ENCODE results near the gene ANO2.

The ANO2 gene

DNA sequence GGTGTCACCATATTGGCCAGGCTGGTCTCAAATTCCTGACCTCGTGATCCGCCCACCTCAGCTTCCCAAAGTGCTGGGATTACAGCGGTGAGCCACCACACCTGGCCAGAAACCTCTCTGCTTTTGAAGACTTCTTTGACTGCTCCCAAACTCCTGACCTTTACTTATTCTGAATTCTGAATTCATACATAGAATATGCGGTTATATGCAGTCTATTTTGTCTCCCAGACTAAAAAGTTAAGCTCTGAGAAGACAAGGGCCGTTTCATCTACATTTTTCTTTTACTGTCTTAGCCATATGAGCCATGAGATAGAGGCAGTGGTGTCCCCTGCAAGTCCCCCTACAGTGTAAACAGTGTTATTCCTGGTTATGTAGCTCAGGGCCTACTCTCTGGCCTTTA is 333.9 kb downstream of the ANO2 start:
- DNase-seq = no peak

DNA sequence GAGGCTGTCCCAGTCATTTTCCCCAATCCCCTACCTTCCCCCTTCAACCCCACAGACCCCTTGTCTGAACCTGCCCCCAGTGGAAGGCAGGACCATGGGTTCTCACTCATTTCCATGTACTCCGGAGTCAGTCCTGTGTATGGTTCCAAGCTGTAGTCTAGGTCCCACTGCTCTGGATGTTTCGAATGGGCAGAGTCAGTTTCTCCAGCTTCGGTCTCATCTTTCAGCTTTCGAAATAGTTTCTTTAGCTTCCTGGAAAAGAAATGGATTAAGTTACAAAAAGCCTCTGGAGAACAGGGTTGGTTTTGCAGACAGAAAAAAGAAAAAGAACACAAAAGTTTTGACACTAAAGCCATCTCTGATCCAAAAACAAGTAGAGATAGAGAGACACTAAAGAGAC is 345.7 kb downstream of the ANO2 start:
- DNase-seq = no peak

DNA sequence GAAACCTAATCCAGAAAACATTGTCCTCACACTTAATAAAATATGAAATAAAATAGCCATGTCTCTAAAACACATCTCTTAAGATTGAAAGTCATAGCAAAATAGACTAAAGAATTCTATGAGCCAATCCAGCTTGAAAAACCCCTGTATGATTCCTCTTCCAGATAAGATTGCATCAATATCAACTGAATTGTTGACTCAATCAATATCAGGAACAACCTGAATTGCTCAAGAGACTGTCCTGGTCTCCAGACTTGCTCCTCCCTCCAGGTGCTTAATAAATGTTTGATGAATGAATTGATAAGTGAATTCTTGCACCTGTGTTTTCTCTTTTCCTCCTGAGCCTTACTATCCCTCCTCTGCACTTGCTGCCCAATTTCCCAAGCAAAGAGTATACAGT is 351.1 kb downstream of the ANO2 start:
- no peak for DNase-seq

DNA sequence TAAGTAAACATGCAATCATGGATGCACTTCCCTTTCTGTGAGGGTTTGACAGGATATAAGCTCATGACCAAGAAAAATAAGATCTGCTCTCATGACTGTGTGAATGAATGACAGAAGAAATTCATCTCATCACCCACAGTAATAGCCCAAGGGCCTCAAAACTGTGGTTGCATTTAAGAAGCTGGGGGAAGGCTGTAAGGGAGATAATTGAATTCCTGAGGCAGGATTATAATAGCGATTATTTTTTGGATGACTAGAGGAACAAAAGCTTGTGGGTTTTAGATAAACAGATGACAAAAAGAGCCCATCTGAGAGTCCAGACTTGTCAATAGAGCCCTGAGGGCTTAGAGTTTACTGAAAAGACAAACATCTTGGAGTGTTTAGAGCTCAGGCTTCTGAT is 352.0 kb downstream of the ANO2 start:
- DNase-seq = no peak

DNA sequence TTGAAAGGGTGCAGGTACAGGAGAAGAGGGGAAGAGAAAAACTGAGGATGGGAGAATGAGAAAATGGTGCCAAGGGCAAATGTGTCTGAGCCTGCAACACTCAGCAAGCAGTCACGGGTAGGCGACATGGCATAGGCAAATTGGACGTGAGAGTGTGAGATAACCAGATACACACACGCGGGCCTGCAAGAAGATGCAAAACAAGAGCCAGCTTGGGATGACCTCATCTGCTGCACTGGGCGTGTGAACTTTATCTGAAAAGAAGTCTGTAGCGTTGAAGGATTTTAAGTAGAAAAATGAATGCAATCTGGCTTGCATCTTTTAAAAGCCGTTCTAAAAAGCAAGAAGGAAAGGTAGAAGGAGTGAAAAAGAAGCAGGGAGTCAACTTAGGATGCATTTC is 352.7 kb downstream of the ANO2 start:
- no peak for DNase-seq

DNA sequence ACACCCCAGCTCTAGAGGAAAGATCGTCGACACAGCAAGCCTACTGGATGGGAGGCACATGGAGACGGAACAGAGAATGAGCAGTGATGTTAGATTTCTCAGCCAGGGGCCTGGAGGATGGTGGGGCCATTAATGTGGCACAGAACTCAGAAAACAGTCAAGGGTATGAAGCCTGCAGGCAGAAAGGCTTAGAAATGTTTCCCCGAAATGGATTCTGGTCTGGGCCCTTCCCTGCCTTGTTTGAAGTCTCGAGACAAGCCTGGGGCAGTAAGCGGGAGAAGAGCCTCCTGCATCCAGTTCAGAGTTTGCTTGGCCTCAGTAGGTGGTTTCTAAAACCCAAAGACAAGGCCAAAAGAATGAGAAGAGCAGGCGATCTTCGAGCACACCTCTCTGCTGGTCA is 354.7 kb downstream of the ANO2 start:
- no peak for DNase-seq

DNA sequence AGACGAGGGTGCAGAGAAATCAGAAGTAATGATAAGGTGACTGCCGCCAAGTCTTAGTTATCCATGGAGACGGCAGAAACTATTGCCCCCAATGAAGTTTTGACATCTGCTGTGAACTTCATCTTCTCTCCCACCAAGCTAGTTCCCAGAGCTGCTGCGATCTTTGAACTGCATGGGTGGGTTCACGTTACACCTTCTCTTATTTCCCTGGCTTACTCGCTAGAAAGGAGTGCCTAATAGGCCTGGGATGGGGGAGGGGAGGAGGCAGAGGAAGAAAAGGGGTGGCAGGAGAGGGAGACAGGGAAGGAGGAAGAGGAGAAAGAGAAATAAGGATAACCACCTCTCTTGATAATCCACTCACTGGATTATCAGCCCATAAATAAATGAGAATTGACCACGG is 356.0 kb downstream of the ANO2 start:
- DNase-seq = no peak

DNA sequence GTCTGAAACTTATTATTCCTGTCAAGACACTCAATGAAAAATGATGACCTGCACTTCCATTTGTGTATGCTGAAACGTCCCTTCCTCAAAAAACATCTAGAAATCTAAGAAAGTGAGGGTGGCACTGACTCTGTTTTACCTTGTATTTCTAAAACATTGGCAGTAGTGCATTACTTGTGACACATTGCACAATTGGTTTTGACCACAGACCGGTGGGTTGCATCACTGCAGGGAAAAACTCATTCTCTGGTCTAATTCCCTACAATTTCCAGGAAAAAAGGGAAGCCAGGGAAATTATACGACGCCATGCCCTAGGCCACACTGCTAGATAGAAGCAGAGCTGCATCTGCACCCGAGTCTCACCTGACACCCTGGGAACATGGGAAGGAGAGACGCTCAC is 356.5 kb downstream of the ANO2 start:
- no peak for DNase-seq

DNA sequence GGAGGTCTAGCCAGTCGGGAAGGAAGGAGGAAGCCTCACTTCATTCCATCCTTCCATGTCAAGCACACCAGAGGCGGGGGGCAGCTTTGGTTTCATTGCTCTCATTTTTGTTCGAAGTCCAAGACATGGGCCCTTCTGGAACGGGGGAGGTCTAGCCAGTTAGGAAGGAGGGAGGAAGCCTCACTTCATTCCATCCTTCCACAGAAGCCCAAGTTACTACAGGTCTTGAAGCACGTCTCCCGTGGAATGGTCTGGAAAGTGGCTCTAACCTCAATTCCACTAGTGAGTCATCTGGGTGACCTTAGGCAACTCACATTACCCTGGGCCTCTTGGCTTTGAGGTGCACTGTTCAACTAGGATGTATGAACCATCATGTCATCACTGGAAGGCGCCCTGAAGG is 356.9 kb downstream of the ANO2 start:
- DNase-seq = no peak

DNA sequence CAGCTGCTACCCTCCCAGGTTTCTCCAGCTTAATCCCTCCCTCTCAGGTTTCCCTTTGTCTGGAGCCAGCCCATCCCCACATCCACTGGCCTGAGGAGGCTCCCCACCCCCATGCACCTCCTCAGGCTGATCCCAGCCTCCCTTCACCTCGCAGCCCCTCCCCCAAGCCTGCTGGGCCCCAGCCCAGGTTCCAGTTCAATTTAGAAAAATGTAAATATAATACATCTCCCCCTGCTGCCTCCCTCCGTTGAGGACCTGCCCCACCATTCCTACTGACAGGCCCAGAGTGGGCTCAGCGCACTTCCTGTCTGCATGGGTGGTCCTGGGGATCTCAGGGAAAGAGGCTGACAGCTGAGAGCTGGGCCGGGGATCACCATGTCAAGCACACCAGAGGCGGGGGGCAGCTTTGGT is 357.3 kb downstream of the ANO2 start:
- no peak for DNase-seq

DNA sequence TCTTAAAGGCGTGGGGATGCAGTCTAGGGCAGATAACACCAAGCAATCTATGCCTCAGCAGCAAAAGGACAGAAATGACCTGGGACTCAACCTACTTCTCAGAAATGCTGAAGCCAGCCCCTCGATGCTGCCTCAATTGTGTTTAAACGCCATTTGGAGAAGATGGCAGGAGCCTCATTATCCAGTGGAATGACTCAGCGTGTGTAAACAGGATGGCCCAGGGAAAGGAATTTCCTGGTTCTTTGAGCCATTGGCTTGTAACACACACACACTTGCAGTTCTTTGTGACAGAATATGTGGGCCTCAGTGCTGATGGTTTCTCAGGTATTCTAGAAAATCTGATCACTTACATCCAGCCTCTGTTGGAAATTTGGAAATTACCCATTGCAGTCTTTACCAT is 358.9 kb downstream of the ANO2 start:
- DNase-seq = no peak

DNA sequence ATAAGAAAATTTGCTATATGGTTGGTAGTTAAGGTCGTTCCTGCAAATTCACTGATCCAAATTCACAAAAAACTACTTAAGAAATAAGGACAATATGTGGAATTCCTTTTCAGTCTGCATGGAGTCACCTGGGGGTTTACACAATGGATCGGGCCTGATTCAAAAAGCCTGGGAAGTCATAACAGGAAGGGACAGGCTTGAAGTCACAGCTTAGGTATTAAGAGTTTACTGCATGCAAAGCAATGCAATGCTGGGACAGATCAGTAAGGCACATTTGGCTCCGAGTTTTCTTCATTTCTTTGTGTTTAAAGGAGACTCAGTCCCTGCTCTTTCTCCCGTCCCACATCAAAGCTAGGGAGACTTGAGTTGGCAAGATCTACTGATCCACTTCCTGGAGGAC is 359.9 kb downstream of the ANO2 start:
- no peak for DNase-seq

DNA sequence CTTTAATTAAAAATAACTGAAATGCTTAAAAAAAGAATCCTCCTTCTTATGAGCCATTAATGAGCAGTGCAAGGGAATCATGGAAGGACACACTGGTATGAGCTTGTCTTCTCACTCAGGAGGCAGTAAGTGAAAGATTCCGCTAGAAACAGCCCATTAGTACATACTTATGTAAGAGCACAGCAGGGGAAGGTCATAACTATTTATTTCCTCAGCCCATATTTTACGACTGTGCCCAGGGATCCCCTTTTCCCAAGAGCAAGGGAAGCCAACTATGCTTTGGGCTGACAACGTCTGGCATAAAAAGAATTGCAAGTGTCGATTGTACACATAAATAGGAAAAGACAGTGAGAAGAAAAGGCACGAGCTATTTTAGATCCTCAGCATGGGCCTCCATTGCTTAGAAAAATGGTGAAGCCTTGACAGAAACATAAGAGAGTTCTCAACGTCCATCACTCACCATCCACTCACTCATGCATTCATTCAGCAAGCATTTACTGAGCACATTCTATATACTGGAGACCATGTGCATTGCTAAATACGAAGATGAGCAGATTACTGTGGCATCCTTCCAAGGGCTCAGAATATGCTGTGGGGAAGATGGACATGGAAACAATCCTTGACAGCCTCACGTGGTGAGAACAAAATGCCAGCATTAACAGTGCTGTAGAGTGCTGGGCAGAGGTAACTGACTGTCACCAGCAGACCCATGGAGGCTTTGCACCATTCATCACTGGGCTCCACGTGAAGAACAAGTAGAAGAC is 360.5 kb downstream of the ANO2 start:
- no peak for DNase-seq

DNA sequence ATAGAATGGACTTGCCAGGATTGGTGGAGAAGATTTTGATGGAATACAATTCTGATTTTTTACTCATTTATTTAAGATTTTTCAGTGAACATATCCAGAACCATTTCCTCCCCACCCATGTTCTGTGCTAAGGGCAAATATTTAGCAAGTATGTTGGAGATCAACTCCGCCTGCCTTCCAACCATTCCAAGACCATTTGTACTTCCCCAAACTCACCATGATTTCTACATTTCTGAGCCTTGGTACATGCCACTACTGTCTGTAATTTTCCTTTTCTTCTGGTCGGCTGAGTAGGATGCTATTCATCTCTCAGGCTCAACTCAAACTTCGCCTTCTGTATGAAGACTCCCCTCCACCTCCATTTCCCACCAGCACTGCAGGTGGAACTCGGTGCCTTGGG is 362.5 kb downstream of the ANO2 start:
- DNase-seq = no peak

DNA sequence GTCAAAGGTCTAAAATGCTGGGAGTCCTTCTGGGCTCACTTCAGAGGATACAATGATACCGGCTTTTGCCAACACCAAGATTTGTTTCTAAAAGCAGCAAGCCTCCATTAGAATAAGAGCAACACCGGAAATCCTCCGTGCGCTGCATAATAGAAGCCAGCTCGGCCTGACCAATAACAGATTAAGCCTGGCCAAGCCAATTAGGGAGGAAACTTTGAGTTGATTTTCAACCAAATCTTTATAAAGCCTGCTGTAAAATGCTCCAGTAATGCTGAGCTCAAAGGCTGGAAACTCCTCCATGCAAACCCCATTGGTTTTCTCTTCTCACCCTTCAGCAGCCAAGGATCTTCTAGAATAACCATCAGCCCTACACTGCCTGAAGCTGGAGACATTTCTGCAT is 363.0 kb downstream of the ANO2 start:
- no peak for DNase-seq

DNA sequence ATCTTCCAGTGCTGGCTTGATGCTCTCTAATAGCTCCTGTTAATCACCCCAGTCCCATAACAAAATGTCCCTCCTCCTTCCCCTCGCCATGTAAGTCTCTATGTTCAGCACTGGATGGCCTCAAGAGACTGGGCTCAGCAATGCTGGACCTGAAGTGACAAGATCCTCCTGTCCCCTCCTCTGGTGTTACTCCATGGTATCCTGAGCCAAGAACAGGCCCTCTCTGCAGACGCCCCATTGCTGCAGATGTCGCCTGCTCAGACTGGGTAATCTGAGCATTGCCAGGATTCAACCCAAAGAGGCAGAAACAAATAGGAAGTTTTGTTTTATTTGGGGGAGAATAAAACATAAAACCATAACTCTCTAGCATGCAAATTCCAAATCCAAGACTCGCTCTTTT is 363.4 kb downstream of the ANO2 start:
- no peak for DNase-seq

DNA sequence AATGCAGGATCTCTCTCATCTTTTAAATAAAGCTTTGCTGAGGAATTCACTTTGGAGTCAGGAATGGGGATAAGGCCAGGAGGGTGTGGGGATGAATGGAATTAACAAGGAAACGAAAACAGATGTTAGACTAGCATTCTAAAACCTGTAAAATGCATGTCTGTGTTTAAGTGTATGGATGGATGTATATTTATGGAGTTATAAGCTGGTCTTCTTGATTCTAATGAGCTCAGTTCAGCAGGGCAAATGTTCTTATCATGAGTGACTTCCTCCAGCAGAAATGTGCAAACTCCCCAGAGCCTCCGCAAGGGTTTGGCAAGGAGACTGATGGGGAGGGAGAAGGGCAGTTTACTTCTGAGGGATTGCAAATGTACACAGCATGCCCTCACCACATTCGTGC is 364.0 kb downstream of the ANO2 start:
- no peak for DNase-seq

DNA sequence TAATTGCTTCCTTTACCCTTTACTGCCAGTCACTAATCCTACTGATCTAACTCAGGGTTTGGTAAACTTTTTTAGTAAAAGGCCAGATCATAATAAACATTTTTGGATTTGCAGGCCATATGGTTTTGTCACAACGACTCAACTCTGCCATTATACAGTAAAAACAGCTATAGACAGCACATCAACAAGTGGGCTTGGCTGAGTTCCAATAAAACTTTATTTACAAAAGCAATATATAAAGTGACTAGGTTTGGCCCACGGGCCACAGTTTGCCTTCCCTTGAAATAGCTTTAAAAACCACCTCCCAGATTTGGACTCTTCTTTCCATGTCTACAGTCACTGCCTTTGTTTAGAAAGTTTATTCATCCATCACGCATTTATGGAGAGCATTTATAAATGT is 366.3 kb downstream of the ANO2 start:
- DNase-seq = no peak

DNA sequence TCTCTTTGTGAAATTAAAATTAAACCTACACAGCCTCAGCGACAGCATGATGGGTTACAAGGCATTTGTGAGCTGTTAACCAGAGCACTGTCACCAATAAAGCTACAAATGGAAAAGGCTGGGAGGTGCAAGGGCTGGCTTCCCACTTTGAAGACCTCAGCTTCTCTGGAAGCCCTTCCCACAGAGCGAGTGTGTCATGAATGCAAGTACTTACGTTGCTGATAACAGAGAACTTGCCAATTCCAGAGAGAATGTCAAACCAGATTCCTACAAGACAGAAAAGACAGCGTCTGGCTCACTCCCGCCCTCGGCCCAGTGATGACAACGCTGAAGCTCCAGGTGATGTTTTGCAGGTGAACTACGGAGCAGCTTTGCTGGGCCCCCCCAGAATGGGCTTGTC is 367.3 kb downstream of the ANO2 start:
- no peak for DNase-seq

DNA sequence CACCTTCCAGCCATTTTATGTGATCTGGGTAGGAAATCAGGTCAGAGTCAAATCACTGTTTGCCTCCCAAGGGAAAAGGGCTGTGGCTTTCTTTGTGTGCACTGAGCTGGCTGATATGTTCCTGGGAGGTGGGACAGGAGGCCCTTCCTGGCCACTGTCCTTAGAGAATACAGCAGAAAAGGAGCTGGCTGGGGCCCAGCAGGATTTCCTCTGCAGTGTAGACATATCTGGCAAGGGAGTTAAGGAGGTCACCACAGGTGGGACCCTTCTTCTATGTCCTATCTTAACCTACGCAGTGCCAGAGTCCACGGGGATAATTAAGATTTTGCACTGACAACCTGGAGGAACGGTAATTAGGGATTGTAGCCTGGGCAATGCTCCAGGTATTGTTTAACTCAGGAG is 367.8 kb downstream of the ANO2 start:
- no peak for DNase-seq

DNA sequence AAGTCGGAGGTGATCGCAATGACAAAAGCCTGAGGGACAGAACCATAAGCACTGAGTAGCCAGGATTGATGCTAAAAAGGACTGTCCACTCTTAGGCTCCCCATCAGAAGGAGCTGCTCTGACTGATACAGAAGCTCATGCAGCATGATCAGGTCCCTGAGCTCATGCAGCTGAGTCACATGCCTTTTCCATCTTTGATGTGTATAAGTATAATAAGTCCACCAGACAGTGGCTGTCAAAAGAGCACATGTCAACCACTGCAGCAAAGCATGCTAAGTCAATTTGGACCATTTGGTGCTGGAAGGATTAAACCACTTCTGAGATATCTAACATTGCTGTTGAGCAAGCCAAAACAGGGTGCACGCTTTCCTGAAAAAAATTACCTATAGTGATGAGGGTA is 369.1 kb downstream of the ANO2 start:
- DNase-seq = no peak

DNA sequence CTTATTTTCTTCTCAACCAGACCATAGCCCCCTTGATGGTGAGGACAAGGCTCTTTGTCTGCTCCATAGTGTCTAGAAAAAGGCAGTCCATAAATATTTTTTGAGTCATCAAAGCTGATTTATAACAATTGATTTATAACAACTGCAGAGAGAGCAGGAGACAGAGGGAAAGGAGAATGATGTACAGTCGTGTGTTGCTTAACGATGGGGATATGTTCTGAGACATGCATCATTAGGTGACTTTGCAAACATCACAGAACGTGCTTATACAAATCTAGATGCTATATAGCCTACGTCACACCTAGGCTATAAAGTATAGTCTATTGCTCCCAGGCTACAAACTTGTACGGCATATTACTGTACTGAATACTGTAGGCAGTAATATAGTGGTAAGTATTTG is 369.8 kb downstream of the ANO2 start:
- DNase-seq = no peak

DNA sequence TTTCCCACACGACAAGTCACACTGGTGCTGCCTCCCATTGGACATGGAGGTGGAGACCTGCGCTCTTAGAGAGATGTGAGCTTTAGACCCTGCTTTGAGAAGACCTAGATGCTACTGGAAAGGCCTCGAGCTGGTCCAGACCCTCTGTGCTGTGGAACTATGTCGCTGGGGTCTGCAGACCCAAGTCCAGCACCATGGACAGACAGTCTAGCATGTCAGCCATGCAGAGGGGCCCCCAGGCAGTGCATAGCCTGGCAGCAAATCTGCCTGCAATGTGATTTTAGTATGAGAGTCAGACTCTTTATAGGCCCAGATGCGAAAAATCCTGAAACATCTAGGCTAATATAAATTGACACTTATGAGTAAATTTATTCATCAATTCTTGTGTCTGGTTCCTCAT is 371.7 kb downstream of the ANO2 start:
- no peak for DNase-seq

DNA sequence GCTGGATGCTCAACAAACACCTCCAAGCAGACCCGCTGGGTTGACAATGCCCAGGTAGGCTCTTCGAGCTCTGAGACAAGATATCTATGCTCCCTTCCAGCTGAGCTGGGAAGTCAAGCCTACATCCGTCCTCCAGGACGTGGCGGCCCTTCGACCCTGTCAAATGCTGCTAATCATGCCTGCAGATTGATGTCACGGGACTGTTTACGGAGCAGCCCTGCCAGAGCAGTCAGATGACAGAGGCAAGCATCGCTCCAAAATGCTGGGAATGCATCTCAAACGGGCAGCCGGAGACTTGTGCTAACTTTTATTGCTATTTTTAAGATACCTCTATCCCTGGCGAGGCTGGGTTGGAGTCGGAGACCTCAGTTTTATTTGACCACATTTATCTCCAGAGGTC is 373.9 kb downstream of the ANO2 start:
- DNase-seq = no peak

DNA sequence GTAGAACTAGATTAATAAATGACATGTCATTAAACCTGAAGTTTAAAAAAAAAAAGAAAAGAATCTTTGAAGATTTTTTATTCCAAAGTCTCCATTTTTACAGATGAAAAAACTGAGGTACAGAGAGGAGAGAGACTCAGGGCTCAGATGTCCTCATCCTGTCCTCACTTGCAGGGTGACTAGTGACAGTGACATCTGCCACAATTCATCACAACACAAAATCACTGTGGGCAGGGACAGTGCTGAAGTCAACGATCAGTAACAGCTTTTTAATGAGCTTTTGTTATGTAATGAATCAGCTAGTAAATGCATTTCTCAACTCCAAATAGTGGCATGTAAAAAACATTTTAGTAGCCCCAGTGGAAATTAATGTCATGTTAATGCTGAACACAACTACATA is 374.6 kb downstream of the ANO2 start:
- DNase-seq = no peak

Data from activated effector memory CD4-positive, alpha-beta T cell treated with anti-CD3 and anti-CD28 coated beads, Interleukin-2, amount 50 U/mL, for 16 hours (primary cell).